Mucosa of rectum (tissue), 2 donors: ENCODE results near the gene WDR49.
"Not testable (repeated sequence)": the region's sequence is repeated elsewhere in the genome, so short reads cannot be mapped to it uniquely, and the experiment has no call there.

Experiments
- H3K27ac ChIP-seq, 2 donors: one replicate each; pipeline ENCODE4 v1.7.0; 2013; ENCODE audit warnings: inconsistent platforms in 2 of 2, low read depth in 2 of 2, low read length in 2 of 2
- H3K27me3 ChIP-seq, 2 donors: one replicate each; pipeline ENCODE4 v1.7.0; 2013; ENCODE audit warnings: low read length in 2 of 2; ENCODE audit not compliant: control insufficient read depth in 2 of 2, insufficient read depth in 2 of 2
- H3K36me3 ChIP-seq, 2 donors: one replicate each; pipeline ENCODE4 v1.7.0; 2013; ENCODE audit warnings: low read length in 2 of 2; ENCODE audit not compliant: control insufficient read depth in 2 of 2, insufficient read depth in 2 of 2
- H3K4me1 ChIP-seq, 2 donors: one replicate each; pipeline ENCODE4 v1.7.0; 2013; ENCODE audit warnings: low read length in 2 of 2, mild to moderate bottlenecking in 1 of 2; ENCODE audit not compliant: control insufficient read depth in 2 of 2, insufficient read depth in 2 of 2
- H3K4me3 ChIP-seq, 2 donors: one replicate each; pipeline ENCODE4 v1.7.0; 2013; ENCODE audit warnings: low read length in 2 of 2
- H3K9ac ChIP-seq, 2 donors: one replicate each; pipeline ENCODE4 v1.7.0; 2013; ENCODE audit warnings: low read length in 2 of 2, low read depth in 1 of 2, mild to moderate bottlenecking in 1 of 2
- H3K9me3 ChIP-seq, 2 donors: one replicate each; pipeline ENCODE4 v1.7.0; 2013; ENCODE audit warnings: low read length in 2 of 2; ENCODE audit not compliant: control insufficient read depth in 2 of 2
- donor health status: healthy.
- donor health status: Normal muscosa, but diverticular disease.

The WDR49 gene

GRCh38 chr3:167631471-167631870 lies 22.3 kb downstream of the WDR49 start:
- H3K36me3 ChIP-seq, result no peaks in the 10 kb centered on the region
- no peak overlapping the region for H3K4me3 ChIP-seq
- H3K4me1 ChIP-seq, result no peaks in the 10 kb centered on the region
- no peaks in the 10 kb centered on the region for H3K9me3 ChIP-seq
- no peak overlapping the region for H3K27ac ChIP-seq
- no peak overlapping the region for H3K9ac ChIP-seq
- no peaks in the 10 kb centered on the region for H3K27me3 ChIP-seq

GRCh38 chr3:167626490-167626889 lies 27.3 kb downstream of the WDR49 start:
- Histone ChIP-seq H3K9ac (no peak overlapping the region), H3K36me3 (no peaks in the 10 kb centered on the region), H3K27me3 (no peaks in the 10 kb centered on the region), H3K4me3 (no peak overlapping the region), H3K9me3 (no peaks in the 10 kb centered on the region), H3K4me1 (no peaks in the 10 kb centered on the region), H3K27ac (no peak overlapping the region)

- no peak overlapping the region for H3K4me3 ChIP-seq
- H3K9ac ChIP-seq, result no peak overlapping the region
- H3K36me3 ChIP-seq, result no peaks in the 10 kb centered on the region
- H3K4me1 ChIP-seq, result no peaks in the 10 kb centered on the region
- H3K9me3 ChIP-seq, result no peaks in the 10 kb centered on the region
- H3K27me3 ChIP-seq, result no peaks in the 10 kb centered on the region
- H3K27ac ChIP-seq, result no peak overlapping the region
Observed at GRCh38 chr3:167615030-167615429, 38.7 kb downstream of the WDR49 start.

GRCh38 chr3:167614196-167614595 lies 39.5 kb downstream of the WDR49 start:
- not testable (repeated sequence) for H3K27me3 ChIP-seq, H3K9ac ChIP-seq, H3K9me3 ChIP-seq, H3K36me3 ChIP-seq, H3K27ac ChIP-seq, H3K4me1 ChIP-seq, H3K4me3 ChIP-seq

GRCh38 chr3:167611718-167612117 lies 42.0 kb downstream of the WDR49 start:
- H3K9me3 ChIP-seq, result no peaks in the 10 kb centered on the region
- no peaks in the 10 kb centered on the region for H3K27me3 ChIP-seq
- H3K9ac ChIP-seq, result no peak overlapping the region
- H3K4me1 ChIP-seq, result no peaks in the 10 kb centered on the region
- H3K27ac ChIP-seq, result no peak overlapping the region
- H3K4me3 ChIP-seq, result no peak overlapping the region
- no peaks in the 10 kb centered on the region for H3K36me3 ChIP-seq

- no peak overlapping the region for H3K27ac ChIP-seq
- H3K9me3 ChIP-seq, result no peaks in the 10 kb centered on the region
- H3K36me3 ChIP-seq, result no peaks in the 10 kb centered on the region
- H3K9ac ChIP-seq, result no peak overlapping the region
- no peak overlapping the region for H3K4me3 ChIP-seq
- no peaks in the 10 kb centered on the region for H3K4me1 ChIP-seq
- H3K27me3 ChIP-seq, result no peaks in the 10 kb centered on the region
Observed at GRCh38 chr3:167609156-167609555, 44.6 kb downstream of the WDR49 start.

- Histone ChIP-seq H3K27ac (no peak overlapping the region), H3K4me1 (no peaks in the 10 kb centered on the region), H3K27me3 (no peaks in the 10 kb centered on the region), H3K4me3 (no peak overlapping the region), H3K36me3 (no peaks in the 10 kb centered on the region), H3K9ac (no peak overlapping the region), H3K9me3 (no peaks in the 10 kb centered on the region)
Observed at GRCh38 chr3:167606836-167607235, 46.9 kb downstream of the WDR49 start.

- no peaks in the 10 kb centered on the region for H3K27me3 ChIP-seq
Observed at GRCh38 chr3:167605871-167606270, 47.9 kb downstream of the WDR49 start.

GRCh38 chr3:167602041-167602440 lies 51.7 kb downstream of the WDR49 start:
- H3K9me3 ChIP-seq, result no peaks in the 10 kb centered on the region

More at GRCh38 chr3:167605871-167606270, 47.9 kb downstream of the WDR49 start:
- Histone ChIP-seq H3K36me3 (no peaks in the 10 kb centered on the region), H3K4me1 (no peaks in the 10 kb centered on the region), H3K9me3 (no peaks in the 10 kb centered on the region), H3K4me3 (no peak overlapping the region), H3K9ac (no peak overlapping the region), H3K27ac (no peak overlapping the region)

GRCh38 chr3:167587651-167588050 lies 66.1 kb downstream of the WDR49 start:
- Histone ChIP-seq H3K27me3 (no peaks in the 10 kb centered on the region), H3K27ac (no peak overlapping the region), H3K9ac (no peak overlapping the region), H3K4me1 (no peaks in the 10 kb centered on the region), H3K36me3 (no peaks in the 10 kb centered on the region), H3K4me3 (no peak overlapping the region), H3K9me3 (no peaks in the 10 kb centered on the region)

More at GRCh38 chr3:167602041-167602440, 51.7 kb downstream of the WDR49 start:
- H3K4me3 ChIP-seq, result no peak overlapping the region
- no peaks in the 10 kb centered on the region for H3K27me3 ChIP-seq
- no peak overlapping the region for H3K9ac ChIP-seq
- no peaks in the 10 kb centered on the region for H3K36me3 ChIP-seq
- no peaks in the 10 kb centered on the region for H3K4me1 ChIP-seq
- H3K27ac ChIP-seq, result no peak overlapping the region

GRCh38 chr3:167575000-167575600 lies 78.6 kb downstream of the WDR49 start:
- no peak overlapping the region for H3K9ac ChIP-seq
- no peaks in the 10 kb centered on the region for H3K4me1 ChIP-seq
- no peaks in the 10 kb centered on the region for H3K9me3 ChIP-seq
- H3K36me3 ChIP-seq, result no peaks in the 10 kb centered on the region
- H3K27me3 ChIP-seq, result no peaks in the 10 kb centered on the region
- no peak overlapping the region for H3K27ac ChIP-seq
- no peak overlapping the region for H3K4me3 ChIP-seq
